Heart left ventricle (tissue), 16 donors: Measurements from ENCODE around the gene STARD7. TPM values are rescaled to one million over a fixed set of nuclear protein-coding genes. Genes with fewer than 3 reads are reported as not detected.

Source experiments
- ATAC-seq, 4 donors: fragments of 200-7000 bp; cut with Tn5 transposase; one replicate each; pipeline ENCODE4 v1.9.1; 2020 to 2022; ENCODE audit warnings: moderate library complexity in 4 of 4, mild to moderate bottlenecking in 3 of 4, moderate number of reproducible peaks in 1 of 4
- DNase-seq, 5 donors: peaks; one replicate each; pipeline ENCODE4 v3.0.0-alpha.2; 2020
- H3K27ac ChIP-seq, 12 donors: fragments of 200-600 bp; sonication (generic) in 4 of 12; one replicate each; pipeline versions ENCODE4 v1.5.0 to v1.8.0; 2016 to 2022; ENCODE audit warnings: mild to moderate bottlenecking in 2 of 12
- H3K27me3 ChIP-seq, 9 donors: fragments of 200-600 bp; sonication (generic) in 2 of 9; one replicate each; pipeline versions ENCODE4 v1.5.1 to v1.8.0; 2016 to 2022; ENCODE audit warnings: mild to moderate bottlenecking in 3 of 9
- H3K36me3 ChIP-seq, 9 donors: fragments of 200-600 bp; sonication (generic) in 2 of 9; one replicate each; pipeline versions ENCODE4 v1.5.0 to v1.8.0; 2018 to 2022; ENCODE audit warnings: mild to moderate bottlenecking in 2 of 9
- H3K4me1 ChIP-seq, 12 donors: fragments of 200-600 bp; sonication (generic) in 4 of 12; one replicate each; pipeline versions ENCODE4 v1.5.0 to v1.8.0; 2016 to 2022; ENCODE audit warnings: mild to moderate bottlenecking in 3 of 12
- H3K4me3 ChIP-seq, 12 donors: fragments of 200-600 bp; sonication (generic) in 4 of 12; one replicate each; pipeline versions ENCODE4 v1.5.0 to v1.8.0; 2017 to 2022; ENCODE audit warnings: mild to moderate bottlenecking in 9 of 12, moderate library complexity in 4 of 12
- H3K9me3 ChIP-seq, 12 donors: fragments of 200-600 bp; sonication (generic) in 4 of 12; one replicate each; pipeline versions ENCODE4 v1.5.0 to v1.8.0; 2016 to 2022; ENCODE audit warnings: mild to moderate bottlenecking in 1 of 12
- POLR2A ChIP-seq, 2 donors: fragments of 450-650 bp; IDR thresholded peaks; one replicate each; pipeline ENCODE4 v1.6.1; 2017; ENCODE audit warnings: antibody characterized with exemption in 2 of 2, mild to moderate bottlenecking in 2 of 2, moderate library complexity in 2 of 2
- WGBS, 4 donors: extraction: QIAGEN DNeasy Blood & Tissue Kit in 2 of 4; methylation state at CpG; one replicate each; pipeline versions ENCODE4 v1.1.5 to v1.1.7; 2013 to 2018; 5-methylcytosine and 5-hydroxymethylcytosine counted together
- intact Hi-C, 10 donors: fragments of 100-400 bp; cut with DNase I; formaldehyde crosslinking; loops; one replicate each; pipeline versions ENCODE4 v1.11.1 to v1.14.2; 2022
- polyA plus RNA-seq, 2 donors: library from polyadenylated mRNA; stranded (reverse); fragments of 200-250 nt; gene quantifications; one replicate each; pipeline ENCODE4 v1.2.3, GENCODE V29; 2013
- total RNA-seq, 9 donors: library from RNA; depleted of rRNA in 2 of 9; stranded (reverse); fragments of >200 nt in 2 of 9; fragmentation: NEBNext Ultra II Directional in 3 of 9; extraction: Animal tissue kit (Norgen Biotek cat#: 25700) in 3 of 9; gene quantifications; one replicate each; pipeline versions ENCODE4 v1.1.0 to v1.2.4, GENCODE V29; 2016 to 2023
- TF ChIP-seq, protein P1 (sequence below), 12 donors: fragments of 200-600 bp; sonication (generic) in 4 of 12; IDR thresholded peaks; one replicate each; pipeline versions ENCODE4 v1.5.0 to v1.8.0; 2018 to 2022; ENCODE audit warnings: antibody characterized with exemption in 12 of 12, mild to moderate bottlenecking in 5 of 12
- donor health status: ischemic (EF 13 %, LVEDD 7.1; RV severe dilation, severe dysfunction).
- donor health status: healthy with polysubstance abuse.
- donor health status: DM: no; HTN: yes; CAD: no.
- donor health status: DM: no; HTN: no; CAD: no.
- donor health status: ischemic (EF 25% LVEDD 6.9; RV normal size, moderate dysfunction).
- donor health status: ischemic (EF 25% LVEDD 5.7; RV mildly dilated, moderate dysfunction).
- donor health status: healthy.
- donor health status: DM: yes; HTN: yes; CAD: no.
- donor health status: ischemic (EF 35%, LVEDD 5.7; RV mildly dilated, moderate dysfunction).
- donor health status: nonischemic (EF 11% LVEDD 7.7; RV severe dilation, severe dysfunction).
- donor health status: DM: yes; HTN: yes; CAD: no.
- donor health status: PGD.
- donor health status: ischemic (EF 29% LVEDD 5.4; RV normal size, mild dysfunction).
- donor health status: nonischemic (EF 23%, LVEDD 6.1; RV moderate dilation, normal function).

Gene STARD7
- total and polyA plus RNA-seq, 11 donors = 58.3 to 526 (median 188) TPM

DNA sequence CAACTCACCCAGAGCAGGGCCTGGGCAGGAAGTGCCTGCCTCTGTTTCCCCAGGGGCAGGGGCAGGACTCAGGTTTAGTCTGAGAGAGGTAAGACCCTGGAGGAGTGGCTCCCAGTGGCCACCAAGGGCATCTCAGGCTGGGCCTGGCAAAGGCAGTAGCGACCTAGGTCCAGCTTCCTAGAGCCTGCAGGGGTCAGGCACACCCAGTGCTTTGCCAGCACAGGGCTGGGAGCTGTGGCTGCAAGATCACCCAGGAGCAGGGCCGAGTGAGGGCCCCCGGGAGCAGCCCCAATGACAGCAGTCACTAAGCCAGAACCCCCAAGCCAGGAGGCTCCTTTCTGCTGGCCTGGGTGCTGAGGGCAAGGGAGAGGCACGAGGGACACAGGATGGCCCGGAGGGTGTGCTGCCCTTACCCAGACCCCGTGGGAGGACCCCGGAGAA is 54.6 kb downstream of the STARD7 start:
- Histone ChIP-seq H3K4me3 (no peak overlapping the region), H3K27me3 (no peaks in the 10 kb centered on the region), H3K9me3 (no peaks in the 10 kb centered on the region), H3K4me1 (peaks cover 0 to 16% (median 0%) of the 10 kb centered on the region in 12 donors), H3K36me3 (no peaks in the 10 kb centered on the region), H3K27ac (no peak overlapping the region)
- ATAC-seq (peak in 2 of 4 donors; percentile 11), DNase-seq (peak in 1 of 5 donors; percentile 51)
- intact Hi-C loops = no loop called here
- TF ChIP-seq POLR2A (IDR thresholded peaks at IDR 0.05) = no peak
- TF ChIP-seq, protein P1, sequence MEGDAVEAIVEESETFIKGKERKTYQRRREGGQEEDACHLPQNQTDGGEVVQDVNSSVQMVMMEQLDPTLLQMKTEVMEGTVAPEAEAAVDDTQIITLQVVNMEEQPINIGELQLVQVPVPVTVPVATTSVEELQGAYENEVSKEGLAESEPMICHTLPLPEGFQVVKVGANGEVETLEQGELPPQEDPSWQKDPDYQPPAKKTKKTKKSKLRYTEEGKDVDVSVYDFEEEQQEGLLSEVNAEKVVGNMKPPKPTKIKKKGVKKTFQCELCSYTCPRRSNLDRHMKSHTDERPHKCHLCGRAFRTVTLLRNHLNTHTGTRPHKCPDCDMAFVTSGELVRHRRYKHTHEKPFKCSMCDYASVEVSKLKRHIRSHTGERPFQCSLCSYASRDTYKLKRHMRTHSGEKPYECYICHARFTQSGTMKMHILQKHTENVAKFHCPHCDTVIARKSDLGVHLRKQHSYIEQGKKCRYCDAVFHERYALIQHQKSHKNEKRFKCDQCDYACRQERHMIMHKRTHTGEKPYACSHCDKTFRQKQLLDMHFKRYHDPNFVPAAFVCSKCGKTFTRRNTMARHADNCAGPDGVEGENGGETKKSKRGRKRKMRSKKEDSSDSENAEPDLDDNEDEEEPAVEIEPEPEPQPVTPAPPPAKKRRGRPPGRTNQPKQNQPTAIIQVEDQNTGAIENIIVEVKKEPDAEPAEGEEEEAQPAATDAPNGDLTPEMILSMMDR (IDR thresholded peaks at IDR 0.05) = no peak
- 73 to 86% (median 82%) methylated on average over 6 to 7 of the region's 7 CpGs for WGBS, 4 donors

DNA sequence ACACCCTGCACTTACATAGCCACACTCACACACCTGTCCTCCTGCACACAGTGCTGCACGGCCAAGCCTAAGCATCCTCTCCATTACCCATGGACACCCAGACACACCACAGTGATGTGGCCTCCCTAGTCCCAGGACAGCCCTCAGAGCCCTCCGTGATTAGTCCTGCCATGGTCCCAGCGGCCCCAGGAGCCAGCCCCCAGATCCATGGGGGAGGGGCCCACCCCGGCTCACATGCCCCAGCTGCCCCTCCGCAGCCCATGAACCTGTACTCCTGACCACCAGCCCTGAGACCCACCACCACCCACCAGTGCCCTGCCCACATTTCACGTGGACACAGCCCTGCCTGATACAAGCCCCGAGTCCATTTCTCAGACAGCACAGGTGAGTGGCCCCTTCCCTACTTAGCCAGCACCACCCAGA is 55.3 kb downstream of the STARD7 start:
- 90 to 100% (median 92%) methylated on average over 7 of the region's 7 CpGs for WGBS, 4 donors

DNA sequence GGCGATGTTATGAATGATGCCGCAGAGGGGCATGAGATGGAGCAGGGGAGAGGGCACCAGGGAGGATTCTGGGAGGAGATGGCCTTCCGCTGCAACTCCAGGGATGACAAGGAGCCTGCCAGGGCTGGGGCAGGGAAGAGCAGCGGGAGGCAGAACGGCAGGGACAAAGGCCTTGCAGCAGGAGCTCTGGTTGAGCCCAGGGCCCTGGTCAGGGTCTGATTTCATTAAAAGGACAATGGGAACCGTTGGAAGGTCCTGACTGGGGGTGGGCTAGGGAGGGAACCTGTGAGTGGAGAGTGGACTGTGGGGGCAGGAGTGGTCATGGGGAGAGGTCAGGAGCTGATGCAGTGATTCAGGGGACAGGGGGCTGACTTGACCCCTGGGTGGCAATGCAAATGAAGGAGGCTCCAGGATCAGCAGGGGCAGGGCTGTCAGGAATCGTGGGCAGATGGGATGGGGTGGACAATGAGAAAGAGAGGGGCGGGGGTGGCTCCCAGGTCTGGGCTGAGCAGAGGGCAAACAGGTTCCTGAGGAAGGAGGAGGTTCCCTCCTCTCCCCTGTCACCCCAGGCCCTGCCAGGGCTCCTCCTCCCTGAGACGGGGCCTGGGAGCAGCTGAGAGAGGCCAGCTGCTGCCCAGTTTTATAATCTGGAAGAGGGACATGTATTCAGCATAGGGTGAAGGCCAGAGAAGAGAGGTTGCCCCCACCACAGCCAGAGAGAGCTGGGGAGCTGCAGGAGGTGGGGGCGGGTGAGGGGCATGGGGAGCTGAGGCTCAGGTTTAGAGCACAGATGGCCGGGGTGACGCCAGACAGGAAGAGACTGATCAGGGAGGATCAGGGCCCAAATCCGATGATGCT is 56.1 kb downstream of the STARD7 start:
- H3K27me3 ChIP-seq = no peaks in the 10 kb centered on the region
- intact Hi-C loops = no loop called here
- 74 to 81% (median 78%) methylated on average over 13 of the region's 13 CpGs for WGBS, 4 donors
- no peak overlapping the region for H3K4me3 ChIP-seq
- TF ChIP-seq, protein P1 (IDR thresholded peaks at IDR 0.05) = no peak
- no peak for TF ChIP-seq POLR2A (IDR thresholded peaks at IDR 0.05)
- DNase-seq (peak in 3 of 5 donors; percentile 3 to 45 (median 13)), ATAC-seq (no peak)
- peaks cover 0 to 17% (median 2%) of the 10 kb centered on the region in 12 donors for H3K4me1 ChIP-seq
- no peak overlapping the region for H3K27ac ChIP-seq
- H3K36me3 ChIP-seq = no peaks in the 10 kb centered on the region
- H3K9me3 ChIP-seq = no peaks in the 10 kb centered on the region

More for the DNA sequence above, 55.3 kb downstream of the STARD7 start:
- Histone ChIP-seq H3K4me3 (no peak overlapping the region), H3K27ac (no peak overlapping the region), H3K9me3 (no peaks in the 10 kb centered on the region), H3K4me1 (peaks cover 0 to 17% (median 0%) of the 10 kb centered on the region in 12 donors), H3K27me3 (no peaks in the 10 kb centered on the region), H3K36me3 (no peaks in the 10 kb centered on the region)
- intact Hi-C loops = no loop called here
- ATAC-seq (no peak), DNase-seq (peak in 2 of 5 donors; percentile 5 to 29)
- no peak for TF ChIP-seq POLR2A (IDR thresholded peaks at IDR 0.05)
- TF ChIP-seq, protein P1 (IDR thresholded peaks at IDR 0.05) = no peak

DNA sequence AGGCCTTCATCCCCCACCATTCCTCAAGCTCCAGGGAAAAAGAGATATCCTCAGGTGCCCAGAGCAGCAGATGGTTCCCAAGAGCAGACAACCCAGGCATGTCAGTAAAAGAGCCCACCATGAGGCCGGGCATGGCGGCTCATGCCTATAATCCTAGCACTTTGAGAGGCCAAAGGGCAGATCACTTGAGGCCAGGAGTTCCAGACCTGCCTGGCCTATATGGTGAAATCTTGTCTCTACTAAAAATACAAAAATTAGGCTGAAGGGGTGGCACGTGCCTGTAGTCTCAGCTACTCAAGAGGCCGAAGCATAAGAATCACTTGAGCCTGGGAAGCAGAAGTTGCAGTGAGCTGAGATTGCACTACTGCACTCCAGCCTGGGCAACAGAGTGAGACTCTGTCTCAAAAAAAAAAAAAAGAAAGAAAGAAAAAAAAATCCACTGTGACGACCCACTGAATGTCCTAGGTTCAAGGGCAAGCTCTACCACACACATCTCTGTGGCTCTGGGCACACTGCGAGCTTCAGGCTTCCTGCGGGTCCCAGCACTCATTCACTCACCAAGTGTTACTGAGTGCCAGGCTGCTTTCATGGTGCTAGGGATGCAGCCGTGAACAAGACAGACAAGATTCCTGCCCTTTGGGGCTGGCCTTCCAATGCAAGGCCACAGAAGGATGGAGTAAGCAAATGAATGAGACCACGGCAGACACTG is 56.9 kb downstream of the STARD7 start:
- Histone ChIP-seq H3K4me1 (peaks cover 0 to 22% (median 5%) of the 10 kb centered on the region in 12 donors), H3K9me3 (no peaks in the 10 kb centered on the region), H3K4me3 (no peak overlapping the region), H3K36me3 (no peaks in the 10 kb centered on the region), H3K27ac (no peak overlapping the region), H3K27me3 (no peaks in the 10 kb centered on the region)
- DNase-seq (peak in 1 of 5 donors; percentile 2), ATAC-seq (no peak)
- WGBS, 4 donors = 92 to 95% (median 94%) methylated on average over 9 of the region's 9 CpGs
- intact Hi-C loops = no loop called here
- TF ChIP-seq, protein P1 (IDR thresholded peaks at IDR 0.05) = no peak
- TF ChIP-seq POLR2A (IDR thresholded peaks at IDR 0.05) = no peak
